ENCODE measurements around the gene PEX14.
A peak's percentile ranks its signal among the peaks of the same experiment; 100 is the strongest.

PEX14 gene

GRCh38 chr1:10622910-10623685, 148.3 kb downstream of the PEX14 start:
- no peak for DNase-seq

- no peak for DNase-seq
These were observed 149.0 kb downstream of the PEX14 start for GRCh38 chr1:10623686-10624145.

- no peak for DNase-seq
These were observed 149.7 kb downstream of the PEX14 start for GRCh38 chr1:10624256-10625050.

GRCh38 chr1:10625076-10625475, 150.3 kb downstream of the PEX14 start:
- DNase-seq = no peak

- DNase-seq = peak; percentile 22
These were observed 150.8 kb downstream of the PEX14 start for GRCh38 chr1:10625554-10625953.

GRCh38 chr1:10626131-10626731, 151.5 kb downstream of the PEX14 start:
- DNase-seq = no peak

GRCh38 chr1:10626791-10627410, 152.2 kb downstream of the PEX14 start:
- no peak for DNase-seq

- DNase-seq = no peak
These were observed 153.9 kb downstream of the PEX14 start for GRCh38 chr1:10628685-10629084.

- no peak for DNase-seq
These were observed 154.5 kb downstream of the PEX14 start for GRCh38 chr1:10629091-10629815.

- no peak for DNase-seq
These were observed 155.2 kb downstream of the PEX14 start for GRCh38 chr1:10629816-10630571.

- no peak for DNase-seq
These were observed 155.9 kb downstream of the PEX14 start for GRCh38 chr1:10630661-10631120.

GRCh38 chr1:10631121-10631810, 156.5 kb downstream of the PEX14 start:
- DNase-seq = no peak

GRCh38 chr1:10631811-10632593, 157.3 kb downstream of the PEX14 start:
- DNase-seq = peak; percentile 53

- DNase-seq = peak; percentile 16
These were observed 157.9 kb downstream of the PEX14 start for GRCh38 chr1:10632691-10633090.

- no peak for DNase-seq
These were observed 158.7 kb downstream of the PEX14 start for GRCh38 chr1:10633416-10633815.

GRCh38 chr1:10634075-10634427, 159.3 kb downstream of the PEX14 start:
- no peak for DNase-seq

- DNase-seq = peak; percentile 71
These were observed 159.8 kb downstream of the PEX14 start for GRCh38 chr1:10634428-10635084.

- peak; percentile 57 for DNase-seq
These were observed 160.5 kb downstream of the PEX14 start for GRCh38 chr1:10635085-10635896.

All from fibroblast of skin of back (primary cell).